ENCODE results near the gene SLC10A7. TPM values are rescaled to one million over a fixed set of nuclear protein-coding genes. Genes with fewer than 3 reads are reported as not detected.

SLC10A7 gene
- total and polyA plus RNA-seq, 9 donors: 4.0 to 12.4 (median 9.7) TPM

DNA sequence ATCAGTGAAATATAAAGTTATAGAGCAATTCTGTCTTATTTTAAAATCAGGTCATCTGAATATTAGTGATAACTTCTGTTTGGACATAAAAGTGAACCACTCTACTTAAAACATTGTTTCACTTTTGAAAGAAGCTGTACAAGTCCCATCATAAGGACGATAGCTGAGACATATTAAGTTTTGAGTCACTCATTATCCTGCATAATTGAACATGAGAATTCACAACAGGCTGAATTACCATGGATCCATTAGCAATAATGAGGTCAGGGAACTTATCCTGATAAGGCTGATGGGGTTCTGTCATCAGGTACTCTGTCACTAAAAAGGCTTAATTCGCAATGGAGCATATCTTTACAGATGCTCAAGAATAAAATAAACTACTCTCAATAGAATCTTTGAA is 227.0 kb downstream of the SLC10A7 start:
- TF ChIP-seq EP300 (IDR thresholded peaks at IDR 0.05) (no peak), POLR2A (IDR thresholded peaks at IDR 0.05) (no peak)
- TF ChIP-seq, protein P1, sequence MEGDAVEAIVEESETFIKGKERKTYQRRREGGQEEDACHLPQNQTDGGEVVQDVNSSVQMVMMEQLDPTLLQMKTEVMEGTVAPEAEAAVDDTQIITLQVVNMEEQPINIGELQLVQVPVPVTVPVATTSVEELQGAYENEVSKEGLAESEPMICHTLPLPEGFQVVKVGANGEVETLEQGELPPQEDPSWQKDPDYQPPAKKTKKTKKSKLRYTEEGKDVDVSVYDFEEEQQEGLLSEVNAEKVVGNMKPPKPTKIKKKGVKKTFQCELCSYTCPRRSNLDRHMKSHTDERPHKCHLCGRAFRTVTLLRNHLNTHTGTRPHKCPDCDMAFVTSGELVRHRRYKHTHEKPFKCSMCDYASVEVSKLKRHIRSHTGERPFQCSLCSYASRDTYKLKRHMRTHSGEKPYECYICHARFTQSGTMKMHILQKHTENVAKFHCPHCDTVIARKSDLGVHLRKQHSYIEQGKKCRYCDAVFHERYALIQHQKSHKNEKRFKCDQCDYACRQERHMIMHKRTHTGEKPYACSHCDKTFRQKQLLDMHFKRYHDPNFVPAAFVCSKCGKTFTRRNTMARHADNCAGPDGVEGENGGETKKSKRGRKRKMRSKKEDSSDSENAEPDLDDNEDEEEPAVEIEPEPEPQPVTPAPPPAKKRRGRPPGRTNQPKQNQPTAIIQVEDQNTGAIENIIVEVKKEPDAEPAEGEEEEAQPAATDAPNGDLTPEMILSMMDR (IDR thresholded peaks at IDR 0.05): no peak
- no peaks in the 10 kb centered on the region for H3K36me3 ChIP-seq
- no peak overlapping the region for H3K27ac ChIP-seq
- WGBS, 3 donors: 86 to 97% (median 93%) methylated on average over 2 of the region's 2 CpGs
- no peak overlapping the region for H3K4me3 ChIP-seq
- no peaks in the 10 kb centered on the region for H3K27me3 ChIP-seq
- no peaks in the 10 kb centered on the region for H3K4me1 ChIP-seq (ENCODE audit: insufficient read depth)
- intact Hi-C loops (cut with DNase I): no loop called here
- DNase-seq: no peak
- H3K9me3 ChIP-seq: no peaks in the 10 kb centered on the region

GRCh38 chr4:146292508-146292907 is 229.2 kb downstream of the SLC10A7 start:
- Histone ChIP-seq H3K27me3 (no peaks in the 10 kb centered on the region), H3K27ac (no peak overlapping the region), H3K36me3 (no peaks in the 10 kb centered on the region), H3K4me1 (ENCODE audit: insufficient read depth) (no peaks in the 10 kb centered on the region), H3K4me3 (no peak overlapping the region), H3K9me3 (no peaks in the 10 kb centered on the region)
- 34 to 89% (median 83%) methylated on average over 2 of the region's 2 CpGs for WGBS, 3 donors
- TF ChIP-seq EP300 (IDR thresholded peaks at IDR 0.05) (no peak), POLR2A (IDR thresholded peaks at IDR 0.05) (no peak)
- TF ChIP-seq, protein P1 (IDR thresholded peaks at IDR 0.05): no peak
- no peak for DNase-seq
- intact Hi-C loops (cut with DNase I): no loop called here

- no peak for DNase-seq
- Histone ChIP-seq H3K4me1 (ENCODE audit: insufficient read depth) (no peaks in the 10 kb centered on the region), H3K27me3 (no peaks in the 10 kb centered on the region), H3K27ac (no peak overlapping the region), H3K4me3 (no peak overlapping the region), H3K36me3 (no peaks in the 10 kb centered on the region), H3K9me3 (peaks cover 0 to 3% of the 10 kb centered on the region in 2 donors)
- TF ChIP-seq, protein P1 (IDR thresholded peaks at IDR 0.05): no peak
- no peak for TF ChIP-seq POLR2A (IDR thresholded peaks at IDR 0.05)
- TF ChIP-seq EP300 (IDR thresholded peaks at IDR 0.05): no peak
- intact Hi-C loops (cut with DNase I): no loop called here
- WGBS, 3 donors: 95 to 98% (median 98%) methylated on average over 1 of the region's 1 CpG
These were observed 230.4 kb downstream of the SLC10A7 start for GRCh38 chr4:146291313-146291712.

GRCh38 chr4:146288193-146288592 is 233.5 kb downstream of the SLC10A7 start:
- Histone ChIP-seq H3K27me3 (no peaks in the 10 kb centered on the region), H3K4me1 (ENCODE audit: insufficient read depth) (no peaks in the 10 kb centered on the region), H3K9me3 (peaks cover 0 to 3% of the 10 kb centered on the region in 2 donors), H3K27ac (no peak overlapping the region), H3K4me3 (no peak overlapping the region), H3K36me3 (no peaks in the 10 kb centered on the region)
- 29 to 53% (median 39%) methylated on average over 4 of the region's 4 CpGs for WGBS, 3 donors
- DNase-seq: no peak
- intact Hi-C loops (cut with DNase I): no loop called here
- TF ChIP-seq POLR2A (IDR thresholded peaks at IDR 0.05): no peak
- TF ChIP-seq, protein P1 (IDR thresholded peaks at IDR 0.05): no peak
- TF ChIP-seq EP300 (IDR thresholded peaks at IDR 0.05): no peak

GRCh38 chr4:146285037-146285436 is 236.7 kb downstream of the SLC10A7 start:
- peaks cover 0 to 3% of the 10 kb centered on the region in 2 donors for H3K9me3 ChIP-seq
- TF ChIP-seq EP300 (IDR thresholded peaks at IDR 0.05): no peak
- TF ChIP-seq, protein P1 (IDR thresholded peaks at IDR 0.05): no peak
- TF ChIP-seq POLR2A (IDR thresholded peaks at IDR 0.05): no peak
- no peaks in the 10 kb centered on the region for H3K36me3 ChIP-seq
- H3K27ac ChIP-seq: no peak overlapping the region
- H3K4me1 ChIP-seq (ENCODE audit: insufficient read depth): no peaks in the 10 kb centered on the region
- no peaks in the 10 kb centered on the region for H3K27me3 ChIP-seq
- intact Hi-C loops (cut with DNase I): no loop called here
- DNase-seq: no peak
- H3K4me3 ChIP-seq: no peak overlapping the region

All from ovary (tissue), 9 donors.